Hematopoietic multipotent progenitor cell (in vitro differentiated cells): ENCODE measurements around the gene PHKA1. TPM values are rescaled to one million over a fixed set of nuclear protein-coding genes. Genes with fewer than 3 reads are reported as not detected.
"Not testable (repeated sequence)": the region's sequence is repeated elsewhere in the genome, so short reads cannot be mapped to it uniquely, and the experiment has no call there.

Source experiments
- DNase-seq, 3 donors: peaks; one replicate each; pipeline ENCODE4 v3.0.0-alpha.2; 2011 to 2015; ENCODE audit warnings: low read depth in 2 of 3, low spot score in 2 of 3
- small RNA-seq: library from RNA; depleted of rRNA; stranded (forward); fragments of <200 nt; gene quantifications from one replicate; pipeline ENCODE3, GENCODE V24; 2012
- total RNA-seq: library from RNA; depleted of rRNA; stranded (reverse); fragments of >200 nt; gene quantifications from one replicate; pipeline ENCODE4 v1.2.3, GENCODE V29; 2012

PHKA1 gene
- total RNA-seq, 1 donor, result 4.8 TPM

DNA sequence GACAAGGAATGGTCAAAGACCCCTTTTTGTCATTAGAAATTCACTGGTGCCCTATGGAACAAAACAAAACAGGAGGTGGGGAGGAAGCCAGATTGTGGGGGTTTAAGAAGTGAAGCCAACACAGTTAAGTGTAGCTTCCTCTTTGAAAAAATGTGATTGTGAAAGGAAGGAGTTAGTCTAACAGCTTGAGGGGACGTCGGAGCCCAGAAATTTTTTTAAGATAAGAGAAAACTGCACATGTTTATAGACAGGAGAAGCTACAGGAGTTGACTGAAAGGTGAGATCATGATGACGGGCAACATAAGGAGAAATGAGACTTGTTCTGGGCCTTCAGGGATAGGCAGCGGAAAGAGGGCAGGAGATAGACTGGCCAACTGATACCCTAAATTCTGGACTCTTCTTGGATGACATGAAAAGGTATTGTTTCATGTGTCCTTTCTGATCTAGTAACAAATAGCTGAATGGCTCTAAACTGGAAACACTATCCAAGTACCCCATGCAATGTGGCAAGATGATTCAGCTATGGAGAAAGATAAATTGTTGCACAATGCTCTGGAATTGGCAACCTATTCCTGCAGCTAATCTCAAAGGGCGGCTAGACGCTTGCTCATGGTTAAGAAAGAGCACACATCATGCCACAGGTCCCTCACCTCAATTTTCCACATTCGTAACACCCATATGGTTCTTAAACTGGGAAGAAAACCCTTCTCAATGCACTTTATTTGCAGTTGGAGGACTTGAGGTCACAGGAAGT lies 137.8 kb downstream of the PHKA1 start:
- DNase-seq, result peak in 1 of 3 donors; percentile 38

DNA sequence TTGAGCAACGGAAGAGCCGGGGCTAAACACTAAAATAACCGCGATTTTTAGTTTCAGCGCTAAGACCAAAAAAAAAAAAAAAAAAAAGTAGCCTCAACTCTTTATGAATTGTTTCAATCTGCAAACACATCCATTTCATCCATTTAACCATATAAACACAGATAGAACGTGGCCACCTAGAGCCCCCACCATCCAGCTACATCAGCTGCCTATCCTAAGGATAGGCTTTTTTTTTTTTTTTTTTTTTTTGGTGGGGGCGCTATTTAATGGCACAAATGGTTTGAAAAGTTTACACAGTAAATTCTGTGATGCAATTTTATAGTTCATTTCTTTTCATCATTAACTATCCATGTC lies 141.0 kb downstream of the PHKA1 start:
- DNase-seq, result no peak

DNA sequence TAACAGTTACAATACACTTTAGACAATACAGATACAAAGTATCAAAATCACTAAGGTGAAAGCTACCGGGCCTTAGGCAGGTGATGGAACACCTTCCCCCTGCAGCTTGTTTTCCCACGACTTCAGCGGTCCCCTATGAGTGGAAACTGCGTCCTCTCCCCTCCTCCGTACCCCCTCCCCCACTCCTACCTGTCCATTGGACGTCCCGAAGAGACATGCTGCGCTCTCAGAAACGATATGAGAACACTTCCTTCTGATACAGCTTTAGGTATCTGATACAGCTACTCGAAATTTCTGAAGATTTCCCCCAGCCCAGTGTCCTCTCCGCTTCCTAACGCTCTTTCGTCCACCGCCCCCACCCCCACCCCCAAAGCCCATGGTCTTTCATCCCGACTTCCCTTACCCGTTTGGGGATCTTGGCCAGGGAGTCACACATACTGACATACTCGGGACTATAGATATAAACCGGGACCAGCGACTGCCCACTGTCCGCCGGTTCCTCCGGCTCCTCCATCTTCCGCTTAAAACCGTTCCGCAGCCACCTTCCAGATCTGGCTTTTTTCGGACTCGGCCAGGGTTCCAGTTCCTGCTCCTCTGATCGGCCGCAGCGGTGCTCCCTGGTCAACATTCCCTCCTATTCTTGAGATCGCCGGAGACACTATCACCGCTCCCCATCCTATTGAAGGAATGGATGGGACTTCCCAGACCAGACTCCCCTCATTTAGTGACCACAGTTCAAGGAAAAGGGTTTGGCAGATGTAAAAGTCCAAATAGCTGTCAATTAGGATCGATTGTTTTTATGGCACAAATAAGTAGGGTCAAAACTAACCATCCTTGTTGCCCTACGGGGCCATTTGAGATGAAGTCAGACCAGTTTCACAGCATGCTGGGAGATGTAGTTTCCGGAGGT lies 141.6 kb downstream of the PHKA1 start, which contains the start of gene HDAC8:
HDAC8 (minus strand) TSS at position 596 of the 910 bp plus-strand sequence; CDS start at position 514, 82 bp downstream.
- DNase-seq, result peak; percentile 17 to 80 (median 64)

DNA sequence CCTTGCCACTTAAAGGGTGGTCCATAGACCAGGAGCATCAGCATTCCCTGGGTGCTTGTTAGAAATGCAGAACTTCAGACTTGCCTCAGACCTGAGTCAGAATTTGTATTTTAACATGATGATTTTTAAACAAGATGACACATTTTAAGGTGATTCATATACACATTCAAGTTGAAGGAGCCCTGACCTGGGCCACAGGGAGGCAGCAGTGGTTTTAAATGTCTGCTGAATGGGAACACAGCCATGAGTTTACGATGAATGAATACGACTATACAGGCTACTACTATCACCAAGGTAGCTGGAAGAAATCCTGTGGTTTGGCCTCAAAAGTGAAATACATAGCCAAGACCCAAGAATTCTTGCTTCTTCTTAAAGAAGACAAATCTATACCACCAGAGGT lies 144.3 kb downstream of the PHKA1 start:
- DNase-seq, result no peak

DNA sequence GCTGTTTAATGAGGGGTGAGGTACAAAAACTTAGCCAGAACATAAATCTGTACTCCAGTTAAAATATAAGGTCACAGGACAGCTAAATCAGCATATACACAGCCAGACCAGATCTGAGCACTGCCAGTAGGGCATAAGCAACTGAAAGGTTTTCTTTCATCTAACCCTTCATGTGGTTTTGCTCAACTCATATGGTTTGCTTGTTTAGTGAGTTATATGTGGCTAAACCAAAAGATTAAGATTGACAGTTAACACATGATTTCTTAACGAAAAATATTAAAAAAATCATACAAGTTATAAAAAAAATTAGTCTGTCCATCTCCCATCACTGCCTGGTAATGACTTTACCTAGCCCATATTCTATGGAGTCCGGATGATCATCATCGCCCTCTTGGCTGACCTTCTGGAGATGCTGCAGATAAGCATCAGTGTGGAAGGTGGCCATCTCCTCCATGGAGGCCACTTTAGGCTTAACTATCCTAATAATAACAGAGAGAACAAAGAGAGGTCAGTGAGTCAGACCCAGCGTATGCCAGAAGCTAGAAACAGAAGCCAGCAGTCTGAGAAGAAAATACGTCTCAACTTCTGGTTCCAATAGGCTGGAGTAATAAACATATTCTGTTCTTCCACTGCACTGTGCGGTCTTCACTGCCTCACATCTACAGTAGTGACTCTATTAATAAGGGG lies 145.6 kb downstream of the PHKA1 start:
- DNase-seq, result no peak

DNA sequence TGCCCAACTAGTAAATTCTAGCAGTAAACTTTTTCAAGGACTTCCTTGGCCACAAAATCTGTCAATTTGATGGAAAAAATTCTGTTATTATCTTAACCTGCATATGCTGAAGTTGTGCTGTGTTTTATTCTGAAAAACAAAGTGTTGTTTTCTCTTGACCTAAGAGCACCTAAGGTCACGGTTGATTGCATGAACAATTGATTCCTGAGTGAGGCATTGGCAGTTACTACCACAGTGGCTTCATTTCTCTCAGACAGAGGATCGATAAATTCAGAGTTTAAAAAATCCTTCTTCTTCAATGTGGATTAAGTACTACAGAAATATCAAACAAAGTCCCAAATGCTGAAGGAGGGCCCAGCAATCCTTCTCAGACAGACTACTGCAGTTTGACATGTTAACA lies 147.7 kb downstream of the PHKA1 start:
- DNase-seq, result no peak

DNA sequence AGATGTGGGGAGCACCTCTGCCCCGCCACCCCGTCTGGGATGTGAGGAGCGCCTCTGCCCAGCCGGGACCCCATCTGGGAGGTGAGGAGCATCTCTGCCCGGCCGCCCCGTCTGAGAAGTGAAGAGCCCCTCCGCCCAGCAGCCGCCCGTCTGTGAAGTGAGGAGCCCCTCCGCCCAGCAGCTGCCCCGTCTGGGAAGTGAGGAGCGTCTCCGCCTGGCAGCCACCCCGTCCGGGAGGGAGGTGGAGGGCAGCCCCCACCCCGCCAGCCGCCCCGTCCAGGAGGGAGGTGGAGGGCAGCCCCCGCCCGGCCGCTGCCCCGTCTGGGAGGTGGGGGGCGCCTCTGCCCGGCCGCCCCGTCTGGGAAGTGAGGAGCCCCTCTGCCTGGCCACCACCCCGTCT lies 154.5 kb downstream of the PHKA1 start:
- not testable (repeated sequence) for DNase-seq

DNA sequence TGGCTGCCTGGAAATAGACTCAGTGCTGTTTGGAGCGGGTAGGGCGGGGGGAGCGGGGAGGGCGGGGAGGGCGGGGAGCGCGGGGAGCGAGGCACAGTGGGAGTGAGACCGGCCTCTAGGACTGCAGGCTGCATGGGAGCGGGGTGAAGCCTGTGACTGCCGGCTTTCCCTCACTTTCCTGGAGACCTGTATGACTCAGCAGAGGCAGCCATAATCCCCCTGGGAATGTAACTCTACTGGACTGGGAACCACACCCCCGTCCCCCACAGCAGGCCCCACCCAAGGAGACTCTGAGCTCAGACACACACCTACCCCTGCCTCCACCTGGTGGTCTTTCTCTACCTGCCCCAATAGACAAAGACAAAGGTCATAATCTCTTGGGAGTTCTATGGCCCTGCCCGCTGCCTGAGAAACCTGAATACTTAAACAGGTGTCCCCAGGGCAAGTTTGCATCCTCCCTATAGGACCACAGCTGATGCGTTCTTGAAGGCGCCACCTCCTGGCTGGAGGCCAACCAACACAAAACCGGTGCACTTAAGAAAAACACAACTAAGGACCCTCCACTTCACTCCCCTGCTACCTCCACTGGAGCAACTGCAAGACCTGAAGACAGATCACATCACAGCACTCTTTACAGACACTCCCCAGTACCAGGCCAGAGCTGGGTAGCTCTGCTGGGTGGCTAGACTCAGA lies 159.5 kb downstream of the PHKA1 start:
- no peak for DNase-seq

DNA sequence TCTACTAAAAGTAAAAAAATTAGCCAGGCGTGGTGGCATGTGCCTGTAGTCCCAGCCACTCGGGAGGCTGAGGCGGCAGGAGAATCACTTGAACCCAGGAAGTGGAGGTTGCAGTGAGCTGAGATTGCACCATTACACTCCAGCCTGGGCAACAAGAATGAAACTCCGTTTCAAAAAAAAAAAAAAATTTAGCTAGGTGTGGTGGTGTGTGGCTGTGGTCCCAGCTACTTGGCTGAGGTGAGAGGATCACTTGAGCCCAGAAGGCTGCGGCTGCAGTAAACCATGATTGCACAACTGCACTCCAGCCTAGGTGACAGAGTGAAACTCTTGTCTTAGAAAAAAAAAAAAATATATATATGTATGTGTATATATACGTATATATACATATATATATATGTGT lies 161.7 kb downstream of the PHKA1 start:
- not testable (repeated sequence) for DNase-seq

DNA sequence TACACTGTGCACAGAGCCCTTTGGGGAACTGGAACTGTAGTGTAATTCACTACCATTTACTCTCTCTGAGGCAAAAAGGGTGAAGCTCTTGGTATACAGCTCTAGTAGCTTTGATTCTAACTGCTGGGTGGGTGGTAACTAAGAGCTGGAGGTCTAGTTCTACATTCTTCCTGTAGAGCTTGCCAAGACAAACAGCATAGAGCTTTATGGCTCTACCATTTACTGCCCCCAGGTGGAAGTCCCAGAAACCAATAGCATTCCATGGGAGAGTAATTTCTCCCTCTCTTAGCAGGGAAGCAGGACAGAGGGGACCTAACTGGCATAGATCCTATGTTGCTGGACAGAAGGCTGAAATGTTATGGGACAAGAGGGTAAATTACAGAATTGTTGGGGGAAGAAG lies 168.1 kb downstream of the PHKA1 start:
- DNase-seq, result no peak

DNA sequence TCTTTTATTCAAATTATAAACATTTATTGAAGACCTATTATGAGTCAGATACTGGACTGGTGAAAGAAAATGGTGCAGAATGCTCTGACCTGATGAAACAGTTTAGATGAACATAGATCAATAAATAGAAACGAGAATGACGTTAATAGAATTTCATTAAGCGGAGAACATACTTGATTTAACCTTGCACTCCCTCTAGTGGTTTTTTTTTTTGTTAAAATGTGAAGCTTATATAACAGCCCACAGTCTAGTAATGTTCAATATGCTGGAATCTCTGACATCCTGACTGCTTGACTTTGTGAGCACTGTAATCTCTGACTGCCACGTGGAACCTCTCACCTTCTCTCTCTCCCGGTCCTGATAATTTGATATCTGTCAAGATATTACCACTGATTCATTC lies 173.8 kb downstream of the PHKA1 start:
- peak in 1 of 3 donors; percentile 37 for DNase-seq

DNA sequence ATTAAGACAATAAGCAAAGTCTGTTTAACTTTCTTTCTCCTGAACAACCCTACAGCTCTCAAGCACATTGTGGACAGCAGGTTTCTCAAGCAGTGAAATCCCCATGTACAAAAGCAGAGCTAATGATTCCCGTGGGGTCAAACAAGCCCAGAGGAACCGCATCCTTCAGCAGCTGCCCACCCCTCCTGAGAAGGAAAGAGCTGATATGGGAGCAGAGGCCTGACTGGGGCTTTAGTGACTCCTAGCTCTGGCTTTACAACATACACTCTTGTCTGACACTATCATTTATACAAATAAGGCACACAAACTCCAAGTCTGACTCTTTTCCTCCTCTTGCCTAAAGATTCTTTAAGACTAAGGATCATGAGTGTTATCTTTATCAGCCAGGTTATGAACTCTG lies 174.3 kb downstream of the PHKA1 start:
- DNase-seq, result no peak

DNA sequence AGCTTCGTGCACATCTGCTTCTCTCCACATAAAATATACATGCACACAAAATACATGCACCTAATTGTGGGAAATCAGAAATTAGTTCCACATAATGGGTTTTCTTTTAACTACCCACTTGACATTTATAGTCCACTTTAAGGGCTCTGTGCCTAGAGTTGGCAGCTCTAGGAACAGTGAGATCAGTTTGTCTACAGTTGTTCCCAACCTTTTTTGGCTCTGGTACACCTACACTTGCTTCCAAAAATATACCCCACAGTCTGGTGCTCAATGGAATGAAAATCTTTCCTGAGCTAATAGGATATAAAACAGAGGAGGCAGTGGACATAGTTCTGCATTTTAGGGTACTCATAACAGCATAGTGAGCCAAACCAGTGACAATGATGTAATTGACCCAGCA lies 177.6 kb downstream of the PHKA1 start:
- no peak for DNase-seq

DNA sequence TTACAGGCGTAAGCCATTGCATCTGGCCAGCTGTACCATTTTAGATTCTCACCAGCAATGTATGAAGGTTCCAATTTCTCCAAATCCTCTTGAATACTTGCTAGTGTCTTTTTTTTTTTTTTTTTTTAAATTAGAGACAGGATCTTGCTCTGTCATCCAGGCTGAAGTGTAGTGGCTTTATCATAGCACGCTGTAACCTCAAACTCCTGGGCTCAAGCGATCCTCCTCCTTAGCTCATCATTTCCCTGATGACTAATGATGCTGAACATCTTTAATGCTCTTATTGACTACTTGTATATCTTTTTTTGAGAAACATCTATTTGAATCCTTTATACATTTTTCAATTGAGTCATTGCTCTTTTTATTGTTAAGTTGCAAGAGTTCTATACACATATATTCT lies 181.7 kb downstream of the PHKA1 start:
- DNase-seq, result no peak

Small RNAs within 50 kb of the gene (small RNA-seq; reads per million reads assigned to genes)
- not detected for gene BX295541.1
- 0.61 reads per million for gene RF00012
- gene RNU1-112P, result 0.20 reads per million

Other genes with a start within 250 kb of the PHKA1 start
- 19.9 TPM for gene HDAC8, start 141.5 kb downstream of the PHKA1 start, total RNA-seq
- gene DMRTC1B, start 62.6 kb upstream of the PHKA1 start, total RNA-seq, result 0.27 TPM
- not detected for gene FAM236B, start 68.4 kb upstream of the PHKA1 start, total RNA-seq
- not detected for gene FAM236D, start 93.9 kb upstream of the PHKA1 start, total RNA-seq
- not detected for gene FAM236C, start 198.3 kb upstream of the PHKA1 start, total RNA-seq
- gene FAM236A, start 223.9 kb upstream of the PHKA1 start, total RNA-seq, result not detected
- gene DMRTC1, start 229.5 kb upstream of the PHKA1 start, total RNA-seq, result not detected